ENCODE measurements around the gene ANGPTL3.

GRCh38 chr1:62590255-62590969 lies 6.9 kb upstream of the ANGPTL3 start:
- TF ChIP-seq TBP (IDR thresholded peaks at IDR 0.05; ENCODE audit: low read depth, low read length) (no peak), SP1 (IDR thresholded peaks at IDR 0.05; ENCODE audit: low read depth, low read length) (no peak), GTF2F1 (IDR thresholded peaks at IDR 0.05; ENCODE audit: borderline replicate concordance, low read depth, low read length) (no peak), USF2 (IDR thresholded peaks at IDR 0.05; ENCODE audit: low read length) (no peak), ASH2L (IDR thresholded peaks at IDR 0.05; ENCODE audit: low read length) (no peak), YY1 (IDR thresholded peaks at IDR 0.05; ENCODE audit: low read depth, low read length) (no peak), ZNF274 (IDR thresholded peaks at IDR 0.05; ENCODE audit: borderline replicate concordance, extremely low read depth, low read length) (no peak), FOSL1 (IDR thresholded peaks at IDR 0.05; ENCODE audit: insufficient read depth, low read depth, low read length) (no peak), NRF1 (IDR thresholded peaks at IDR 0.05; ENCODE audit: low read depth, low read length) (no peak), POLR2A (IDR thresholded peaks at IDR 0.05; ENCODE audit: control extremely low read depth in 1 of 2, low read depth in 2 of 2, low read length in 2 of 2) (no peak), POLR2AphosphoS5 (IDR thresholded peaks at IDR 0.05; ENCODE audit: low read depth, low read length) (no peak), EGR1 (IDR thresholded peaks at IDR 0.05; ENCODE audit: borderline replicate concordance, low read depth, low read length) (no peak)
- TF ChIP-seq, protein P1, sequence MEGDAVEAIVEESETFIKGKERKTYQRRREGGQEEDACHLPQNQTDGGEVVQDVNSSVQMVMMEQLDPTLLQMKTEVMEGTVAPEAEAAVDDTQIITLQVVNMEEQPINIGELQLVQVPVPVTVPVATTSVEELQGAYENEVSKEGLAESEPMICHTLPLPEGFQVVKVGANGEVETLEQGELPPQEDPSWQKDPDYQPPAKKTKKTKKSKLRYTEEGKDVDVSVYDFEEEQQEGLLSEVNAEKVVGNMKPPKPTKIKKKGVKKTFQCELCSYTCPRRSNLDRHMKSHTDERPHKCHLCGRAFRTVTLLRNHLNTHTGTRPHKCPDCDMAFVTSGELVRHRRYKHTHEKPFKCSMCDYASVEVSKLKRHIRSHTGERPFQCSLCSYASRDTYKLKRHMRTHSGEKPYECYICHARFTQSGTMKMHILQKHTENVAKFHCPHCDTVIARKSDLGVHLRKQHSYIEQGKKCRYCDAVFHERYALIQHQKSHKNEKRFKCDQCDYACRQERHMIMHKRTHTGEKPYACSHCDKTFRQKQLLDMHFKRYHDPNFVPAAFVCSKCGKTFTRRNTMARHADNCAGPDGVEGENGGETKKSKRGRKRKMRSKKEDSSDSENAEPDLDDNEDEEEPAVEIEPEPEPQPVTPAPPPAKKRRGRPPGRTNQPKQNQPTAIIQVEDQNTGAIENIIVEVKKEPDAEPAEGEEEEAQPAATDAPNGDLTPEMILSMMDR (IDR thresholded peaks at IDR 0.05; ENCODE audit: control extremely low read depth in 1 of 3, insufficient read depth in 1 of 3, low read depth in 1 of 3, low read length in 3 of 3) = no peak

Measured in H1 (cell line).